NCI-H524 (cell line): ENCODE measurements around the gene B3GAT3.
"Not testable (repeated sequence)": the region's sequence is repeated elsewhere in the genome, so short reads cannot be mapped to it uniquely, and the experiment has no call there.

Source experiments
- DNase-seq, 2 experiments: peaks; one replicate each; lab custom pipeline; 2025; lab: John Stamatoyannopoulos, UW

B3GAT3 gene

DNA sequence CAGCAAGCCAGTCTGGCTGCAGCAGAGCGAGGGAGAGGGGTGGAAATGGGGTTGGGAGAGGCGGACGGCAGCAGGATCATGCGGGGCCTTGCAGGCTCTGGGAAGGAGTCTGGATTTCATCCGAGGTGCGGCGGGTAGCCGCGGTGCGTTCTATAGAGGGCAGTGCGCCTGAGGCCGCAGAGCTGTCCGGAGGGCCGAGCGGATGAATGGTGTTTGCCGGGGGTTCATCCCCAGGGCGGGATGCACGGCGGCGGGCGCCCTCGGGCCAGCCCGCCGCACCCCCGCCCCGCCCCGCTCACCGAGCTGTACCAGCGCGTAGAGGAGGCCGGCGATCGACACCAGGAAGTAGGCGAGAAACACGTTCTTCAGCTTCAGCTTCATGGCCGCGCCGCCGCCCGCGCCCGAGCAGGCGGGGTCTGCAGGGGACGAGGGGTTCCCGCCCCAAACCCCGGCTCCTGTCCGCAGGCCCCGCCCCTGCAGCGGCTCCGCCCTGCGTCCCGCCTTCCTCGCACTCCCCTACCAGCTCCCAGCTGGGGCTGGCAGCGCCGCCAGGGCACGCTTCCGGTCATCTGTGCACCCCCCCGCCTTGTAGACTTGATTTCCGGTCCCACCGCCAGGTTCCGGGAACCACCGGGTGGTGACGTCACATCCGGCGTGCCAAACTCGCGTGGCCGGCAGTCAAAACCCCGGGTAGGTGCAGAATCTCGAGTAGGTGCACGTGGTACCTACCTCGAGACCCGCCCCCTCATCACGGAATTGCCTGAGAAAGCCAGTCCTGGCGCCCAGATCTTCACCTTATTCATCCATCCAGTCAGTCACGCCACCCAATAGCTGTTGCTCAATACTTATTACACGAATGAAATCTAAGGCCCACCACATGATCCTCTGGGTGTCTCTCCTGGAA is at the start of gene B3GAT3:
Gene B3GAT3, minus strand, starts transcription at position 420 of the 904 bp plus-strand sequence. Its CDS starts 39 bp downstream, at position 381.
- peak; percentile 95 to 98 for DNase-seq

DNA sequence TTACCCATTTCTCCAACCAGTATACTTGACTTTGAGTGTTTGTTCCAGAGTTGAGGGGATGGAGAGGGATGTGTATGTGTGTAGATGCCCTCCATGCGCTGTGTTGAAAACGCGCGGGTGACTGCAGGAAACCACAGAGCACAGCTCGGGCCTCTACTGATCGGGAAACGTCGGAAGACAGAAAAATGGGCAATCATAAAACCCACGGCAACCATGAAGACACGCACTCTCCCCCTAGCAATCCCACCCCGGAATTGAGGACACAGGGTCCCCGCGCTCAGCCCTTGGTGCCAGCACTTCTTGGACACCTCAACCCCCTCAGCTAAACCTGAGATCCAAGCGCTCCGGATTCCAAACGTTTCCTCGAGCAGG is 49.4 kb upstream of the B3GAT3 start:
- no peak for DNase-seq

DNA sequence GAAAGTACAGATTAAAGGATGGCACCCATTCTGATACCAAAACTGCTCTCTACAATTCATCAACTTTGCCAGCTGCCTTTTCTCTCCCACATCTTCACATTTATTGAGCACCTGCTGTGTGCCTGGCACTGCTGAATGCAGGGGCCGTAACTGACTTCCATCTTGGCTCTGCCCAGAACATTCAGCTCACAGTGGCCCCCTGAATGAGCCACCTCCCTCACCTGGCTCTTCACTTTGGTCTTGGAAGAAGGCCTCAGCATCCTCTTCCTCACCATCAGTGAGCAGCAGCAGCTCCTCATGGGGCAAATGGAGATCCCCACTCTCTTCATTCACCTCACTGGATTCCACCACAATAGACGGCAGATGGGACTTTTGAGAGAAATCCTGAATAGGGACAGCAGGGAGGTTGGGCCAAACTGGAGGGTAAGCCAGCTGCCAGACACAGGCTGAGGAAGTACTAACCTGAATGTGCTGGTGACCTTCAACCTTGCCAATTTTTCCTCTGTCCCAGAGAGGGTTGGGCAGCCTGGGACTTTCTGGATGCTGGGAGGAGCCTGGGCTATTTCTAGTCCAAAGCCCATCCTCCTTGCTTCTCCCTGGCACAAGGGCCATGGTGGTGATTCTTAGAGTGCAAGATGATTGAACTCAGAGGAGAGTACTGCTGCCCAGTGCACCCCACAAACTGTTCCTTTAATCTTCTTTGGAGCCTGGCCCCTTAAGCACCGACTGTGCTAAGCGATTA is 47.8 kb upstream of the B3GAT3 start:
- peak in 1 of 2 experiments; percentile 55 for DNase-seq

DNA sequence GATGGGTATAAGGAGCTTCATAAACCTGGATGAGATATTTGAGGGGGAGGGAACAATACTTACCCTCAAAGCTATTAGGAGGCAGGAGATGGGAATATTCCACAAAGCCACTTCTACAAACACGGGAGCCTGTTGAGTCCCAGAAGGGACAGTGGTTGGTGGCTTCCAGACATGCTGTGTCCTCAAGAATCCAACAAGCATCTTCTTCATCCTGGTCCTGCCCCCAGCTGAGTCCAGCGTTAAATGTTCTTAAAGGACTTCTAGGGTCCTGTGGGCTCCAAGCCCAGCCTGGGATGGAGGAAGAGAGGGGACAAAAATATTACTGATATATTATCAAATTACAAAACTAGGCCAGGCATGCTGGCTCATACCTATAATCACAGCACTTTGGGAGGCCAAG is 45.7 kb upstream of the B3GAT3 start:
- DNase-seq = no peak

DNA sequence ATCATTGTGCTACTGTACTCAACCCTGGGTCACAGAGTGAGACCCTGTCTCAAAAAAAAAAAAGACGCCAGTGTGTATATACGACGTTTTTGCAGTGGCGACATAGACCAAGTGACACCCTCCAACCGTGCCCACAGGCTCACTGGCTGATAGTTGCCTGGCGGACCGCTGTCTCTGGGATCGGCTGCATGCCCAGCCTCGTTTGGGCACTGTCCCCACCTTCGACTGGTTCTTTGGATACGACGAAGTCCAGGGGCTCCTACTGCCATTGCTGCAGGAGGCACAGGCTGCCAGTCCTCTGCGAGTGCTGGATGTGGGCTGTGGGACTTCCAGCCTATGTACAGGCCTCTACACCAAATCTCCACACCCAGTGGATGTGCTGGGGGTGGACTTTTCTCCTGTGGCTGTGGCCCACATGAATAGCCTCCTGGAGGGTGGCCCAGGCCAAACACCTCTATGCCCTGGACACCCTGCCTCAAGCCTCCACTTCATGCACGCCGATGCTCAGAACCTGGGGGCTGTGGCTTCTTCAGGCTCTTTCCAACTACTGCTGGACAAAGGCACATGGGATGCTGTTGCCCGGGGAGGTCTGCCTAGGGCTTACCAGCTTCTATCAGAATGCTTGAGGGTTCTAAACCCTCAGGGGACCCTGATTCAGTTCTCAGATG is 44.6 kb upstream of the B3GAT3 start:
- DNase-seq = no peak

DNA sequence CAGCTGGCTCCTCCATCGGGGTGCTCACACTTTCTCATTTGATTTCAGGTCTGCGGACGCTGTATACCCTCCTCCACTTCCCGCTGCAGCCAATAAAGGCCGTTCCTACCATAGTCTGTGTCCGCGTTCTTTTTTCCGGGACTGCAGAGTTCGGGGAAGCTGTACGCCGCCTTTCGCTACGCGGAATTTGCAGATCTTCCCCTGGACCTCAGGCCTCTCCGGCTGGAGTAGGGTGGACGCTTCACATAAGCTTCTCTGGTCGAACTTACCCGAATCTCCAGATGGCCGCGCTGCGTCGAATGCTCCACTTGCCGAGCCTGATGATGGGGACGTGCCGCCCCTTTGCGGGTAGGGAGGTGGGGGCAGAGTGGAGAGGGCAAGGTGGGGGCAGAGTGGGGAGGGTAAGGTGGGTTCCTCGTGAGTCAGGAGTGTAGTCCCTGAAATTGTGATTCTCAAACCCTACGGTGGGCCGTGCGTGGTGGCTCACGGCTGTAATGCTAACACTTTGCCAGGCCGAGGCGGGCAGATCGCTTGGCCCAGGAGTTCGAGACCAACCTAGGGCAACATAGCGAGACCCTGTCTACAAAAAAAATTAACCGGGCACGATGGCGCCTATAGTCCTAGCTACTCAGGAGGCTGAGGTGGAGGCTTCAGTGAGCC is 43.9 kb upstream of the B3GAT3 start:
- DNase-seq = peak; percentile 23 to 45

DNA sequence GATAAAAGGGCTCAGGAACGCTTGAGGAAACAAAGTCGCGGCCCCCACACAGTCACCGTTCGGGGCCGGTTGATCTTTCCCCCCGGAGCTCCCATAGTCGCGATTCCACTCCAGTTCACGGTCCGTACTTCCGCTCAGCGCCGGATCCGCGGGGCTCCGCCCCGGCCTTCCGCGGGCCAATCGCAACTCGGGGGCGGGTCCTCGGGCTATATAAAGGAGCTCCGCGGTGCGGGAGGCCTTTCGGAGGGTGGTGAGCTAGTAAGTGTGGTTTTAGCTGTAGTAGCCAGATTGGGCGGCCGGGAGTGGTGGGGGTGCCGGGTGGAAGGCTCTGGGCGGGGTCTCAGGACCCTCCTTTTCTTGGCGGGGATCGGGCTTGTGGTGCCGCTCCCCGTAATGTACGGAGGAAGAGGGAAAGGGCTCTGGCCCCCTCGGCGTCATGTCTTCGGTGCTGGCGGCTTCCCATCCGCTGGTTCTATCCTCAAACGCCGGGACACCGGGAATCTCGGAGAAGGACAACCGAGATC is 43.4 kb upstream of the B3GAT3 start, which contains the start of the genes C11orf98 and CSKMT:
Gene C11orf98, minus strand, starts transcription at position 136 of the 524 bp plus-strand sequence. Its CDS starts 41 bp downstream, at position 95.
Gene CSKMT, plus strand, starts transcription at position 238 of the 524 bp plus-strand sequence. CDS start 568 bp downstream, outside the sequence.
- DNase-seq = peak; percentile 75 to 91

DNA sequence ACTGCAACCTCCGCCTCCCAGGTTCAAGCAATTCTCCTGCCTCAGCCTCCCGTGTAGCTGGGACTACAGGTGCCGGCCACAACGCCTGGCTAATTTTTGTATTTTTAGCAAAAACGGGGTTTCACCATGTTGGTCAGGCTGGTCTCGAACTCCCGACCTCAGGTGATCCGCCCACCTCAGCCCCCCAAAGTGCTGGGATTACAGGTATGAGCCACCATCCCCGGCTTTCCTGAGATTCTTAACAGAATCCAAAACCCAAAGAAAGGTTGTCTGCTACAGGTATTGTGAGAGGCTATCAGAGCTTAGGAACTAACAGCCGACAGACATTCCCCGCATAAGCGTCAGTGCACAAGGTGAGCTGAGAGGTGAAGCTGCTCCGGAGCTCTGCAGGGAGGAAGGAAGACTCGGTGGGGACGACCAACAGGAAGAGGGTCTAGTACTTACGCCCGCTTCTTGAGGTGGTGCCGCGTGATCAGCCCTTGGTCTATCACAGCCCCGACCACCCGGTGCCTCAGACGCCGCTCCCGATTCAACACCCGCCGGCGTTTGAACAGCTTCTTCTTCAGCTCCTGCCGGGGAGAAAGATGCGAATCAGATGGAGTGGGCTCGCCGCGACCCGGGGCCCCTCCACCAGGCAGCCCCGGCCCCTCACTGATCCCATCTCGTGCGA is 42.8 kb upstream of the B3GAT3 start:
- peak; percentile 33 to 68 for DNase-seq

DNA sequence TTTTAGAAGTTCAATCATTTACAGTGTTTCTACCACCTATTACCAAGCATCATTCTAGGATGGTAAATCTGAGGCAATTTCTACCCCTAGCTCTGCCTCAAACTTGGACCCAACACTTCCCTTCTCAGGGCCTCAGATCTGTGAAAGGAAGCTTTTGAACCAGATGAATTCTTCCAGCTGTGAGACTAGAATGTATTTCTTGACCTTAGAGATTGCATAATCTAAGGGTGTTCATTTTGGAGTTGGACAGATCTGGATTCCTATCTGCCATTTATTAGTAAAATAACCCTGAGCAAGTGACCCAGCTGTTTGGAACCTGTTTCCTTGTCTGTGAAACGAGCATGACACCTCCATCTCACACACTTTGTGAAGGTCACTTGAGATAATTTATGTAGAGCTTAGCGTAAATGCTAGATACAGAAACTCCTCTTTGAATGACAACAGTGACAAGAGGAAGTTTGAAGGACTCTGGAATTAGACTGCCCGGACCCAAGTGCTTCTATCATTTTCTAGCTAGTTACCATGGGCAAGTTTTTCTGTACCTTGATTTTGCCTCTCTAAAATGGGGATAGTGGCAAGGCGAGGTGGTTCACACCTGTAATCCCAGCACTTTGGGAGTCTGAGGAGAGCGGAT is 35.1 kb upstream of the B3GAT3 start:
- DNase-seq = no peak

DNA sequence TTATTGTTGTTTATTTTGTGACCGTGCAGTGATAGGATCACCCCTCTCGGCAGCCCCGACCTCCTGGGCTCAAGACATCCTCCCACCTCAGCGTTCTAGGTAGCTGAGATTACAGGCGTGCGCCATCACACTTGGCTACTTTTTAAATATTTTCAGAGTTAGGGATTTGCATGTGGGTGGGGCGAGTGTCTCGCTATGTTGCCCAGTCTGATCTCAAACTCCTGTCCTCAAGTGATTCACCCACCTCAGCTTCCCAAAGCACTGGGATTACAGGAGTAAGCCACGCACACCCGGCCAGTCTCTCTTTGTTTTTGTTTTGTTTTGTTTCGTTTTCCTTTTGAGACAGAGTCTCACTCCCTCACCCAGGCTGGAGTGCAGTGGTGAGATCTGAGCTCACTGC is 32.5 kb upstream of the B3GAT3 start:
- no peak for DNase-seq

DNA sequence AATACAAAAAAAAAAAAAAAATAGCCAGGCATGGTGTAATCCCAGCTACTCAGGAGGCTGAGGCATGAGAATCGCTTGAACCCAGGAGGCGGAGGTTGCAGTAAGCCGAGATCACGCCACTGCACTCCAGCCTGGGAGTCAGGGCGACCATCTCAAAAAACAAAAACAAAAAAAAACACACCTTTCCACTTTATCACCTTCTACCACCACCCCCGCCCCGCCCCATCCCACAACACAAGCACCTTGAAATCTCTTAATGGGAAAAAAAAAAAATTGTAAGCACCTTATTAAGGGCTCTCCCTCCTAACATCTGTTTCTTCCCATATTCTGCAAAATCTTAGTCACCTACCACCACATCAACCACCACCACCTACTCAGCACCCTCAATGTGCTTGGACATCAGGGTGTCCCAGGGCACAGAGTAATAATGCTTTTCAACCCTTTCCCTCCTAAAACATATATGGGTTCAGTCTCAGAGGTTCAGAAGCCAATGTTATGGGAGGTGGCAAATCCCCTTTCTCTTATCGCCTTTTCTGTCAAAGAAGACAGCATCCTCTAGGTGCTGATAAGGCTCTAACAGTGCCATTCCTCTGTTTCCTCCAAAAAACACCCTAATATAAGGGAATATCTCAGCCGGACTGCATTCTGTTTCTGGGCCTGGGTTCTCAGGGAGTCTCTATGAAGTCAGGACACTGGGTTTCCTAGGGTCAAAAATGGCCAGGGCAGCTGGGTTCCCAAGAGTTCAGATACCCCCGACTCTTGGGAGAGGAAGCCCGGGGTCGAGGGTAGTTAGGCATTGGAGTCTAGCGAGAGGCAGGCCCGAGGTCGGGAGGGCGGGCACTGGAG is 30.6 kb upstream of the B3GAT3 start:
- no peak for DNase-seq

DNA sequence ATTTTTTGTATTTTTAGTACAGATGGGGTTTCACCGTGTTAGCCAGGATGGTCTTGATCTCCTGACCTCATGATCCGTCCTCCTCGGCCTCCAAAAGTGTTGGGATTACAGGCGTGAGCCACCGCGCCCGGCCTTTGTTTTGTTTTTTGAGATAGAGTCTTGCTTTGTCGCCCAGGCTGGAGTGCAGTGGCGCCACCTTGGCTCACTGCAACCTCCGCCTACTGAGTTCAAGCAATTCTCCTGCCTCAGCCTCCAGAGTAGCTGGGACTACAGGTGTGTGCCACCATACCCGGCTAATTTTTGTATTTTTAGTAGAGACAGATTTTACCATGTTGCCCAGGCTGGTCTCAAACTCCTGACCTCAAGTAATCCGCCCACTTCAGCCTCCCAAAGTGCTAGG is 28.5 kb upstream of the B3GAT3 start:
- DNase-seq = not testable (repeated sequence)

DNA sequence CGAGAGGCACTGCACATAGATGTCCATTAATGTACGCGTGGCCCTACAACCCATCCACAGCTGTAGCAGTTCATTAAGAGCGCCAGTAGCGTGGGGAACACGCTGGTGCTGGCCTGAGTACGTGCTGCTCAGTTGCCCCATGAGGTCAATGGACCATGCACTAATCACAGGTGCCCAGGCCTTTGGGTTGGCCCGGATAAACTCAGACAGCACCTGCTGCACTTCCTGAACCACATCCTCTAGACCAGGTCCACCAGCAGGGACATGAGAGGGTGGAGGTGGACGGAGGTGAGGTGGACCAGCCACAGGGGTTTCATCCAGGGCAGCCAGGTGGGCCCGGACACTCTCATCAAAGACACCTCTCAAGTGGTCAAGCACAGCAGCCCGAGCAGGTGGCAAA is 27.7 kb upstream of the B3GAT3 start:
- no peak for DNase-seq

DNA sequence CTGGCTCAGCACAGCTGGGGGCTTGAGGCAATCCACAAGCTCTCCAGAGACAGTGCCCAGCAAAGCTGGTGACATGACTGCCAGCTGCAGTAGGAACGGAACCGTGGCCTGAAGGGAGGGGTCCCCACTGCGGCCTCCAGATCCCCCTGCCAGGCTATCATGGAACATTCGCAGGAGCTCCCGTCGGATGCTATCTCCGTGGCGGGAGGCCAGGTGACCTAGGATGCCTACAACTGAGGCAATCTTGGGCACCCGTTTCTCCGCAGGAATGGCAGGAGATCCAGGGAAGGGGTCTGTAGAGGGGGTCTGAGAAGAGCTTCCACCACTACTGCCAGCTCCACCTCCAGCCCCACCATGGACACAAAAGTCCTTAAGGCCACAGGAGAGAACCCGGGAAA is 27.2 kb upstream of the B3GAT3 start:
- DNase-seq = no peak

DNA sequence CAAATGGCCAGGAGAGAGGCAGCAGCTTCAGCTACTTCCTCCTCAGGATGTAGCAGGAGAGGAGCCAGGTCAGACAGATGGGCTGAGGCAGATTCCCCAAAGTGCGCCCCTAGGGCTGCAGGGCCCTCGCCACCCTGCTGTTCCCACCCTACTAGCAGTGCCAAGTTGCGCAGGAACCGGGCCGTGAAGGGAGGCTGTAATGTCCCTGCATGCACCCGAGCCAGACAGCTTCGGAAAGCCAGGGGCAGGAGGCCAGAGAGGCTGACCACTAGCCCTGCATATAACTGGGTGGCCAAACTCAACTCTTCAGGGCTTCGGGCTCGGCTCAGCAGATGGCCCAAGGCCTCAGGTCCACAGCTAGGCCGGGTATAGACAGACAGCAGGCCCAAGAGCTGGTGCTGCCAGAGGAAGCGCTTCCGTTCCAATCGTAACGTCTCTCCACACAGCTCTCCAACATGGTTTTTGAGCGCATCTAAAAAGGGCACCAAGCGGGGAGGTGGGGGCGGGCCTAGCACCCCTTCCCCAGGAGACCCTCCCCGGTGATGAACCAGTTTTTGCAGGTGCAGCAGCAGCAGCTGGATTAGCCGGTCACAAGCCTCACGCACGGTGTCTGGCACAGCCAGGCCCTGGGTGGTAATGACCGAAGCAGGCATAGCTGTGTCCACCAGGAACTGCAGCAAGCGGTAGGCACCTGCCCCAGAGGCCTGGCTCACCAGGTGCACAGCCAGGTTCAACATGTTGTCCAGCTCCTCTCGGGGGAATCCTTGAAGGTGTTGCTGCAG is 26.6 kb upstream of the B3GAT3 start:
- no peak for DNase-seq

DNA sequence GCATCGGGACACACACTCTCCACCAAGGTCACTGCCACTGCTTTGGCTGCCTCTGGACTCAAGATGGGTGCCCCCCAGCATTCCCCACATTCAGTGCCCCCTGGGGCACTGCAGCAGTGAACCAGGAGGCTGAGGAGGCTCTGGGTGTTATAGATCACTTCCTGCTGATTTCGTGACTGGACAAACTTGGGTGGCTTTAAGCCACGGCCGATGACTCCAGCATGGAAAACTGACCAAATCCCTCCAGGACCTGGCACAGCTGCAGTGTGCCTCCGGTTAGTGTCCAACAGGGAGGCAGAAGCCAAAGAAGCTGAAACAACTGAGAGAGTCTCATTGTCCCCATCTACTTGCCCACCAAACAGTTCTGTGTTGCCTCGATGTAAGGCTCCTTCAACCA is 25.8 kb upstream of the B3GAT3 start:
- no peak for DNase-seq

DNA sequence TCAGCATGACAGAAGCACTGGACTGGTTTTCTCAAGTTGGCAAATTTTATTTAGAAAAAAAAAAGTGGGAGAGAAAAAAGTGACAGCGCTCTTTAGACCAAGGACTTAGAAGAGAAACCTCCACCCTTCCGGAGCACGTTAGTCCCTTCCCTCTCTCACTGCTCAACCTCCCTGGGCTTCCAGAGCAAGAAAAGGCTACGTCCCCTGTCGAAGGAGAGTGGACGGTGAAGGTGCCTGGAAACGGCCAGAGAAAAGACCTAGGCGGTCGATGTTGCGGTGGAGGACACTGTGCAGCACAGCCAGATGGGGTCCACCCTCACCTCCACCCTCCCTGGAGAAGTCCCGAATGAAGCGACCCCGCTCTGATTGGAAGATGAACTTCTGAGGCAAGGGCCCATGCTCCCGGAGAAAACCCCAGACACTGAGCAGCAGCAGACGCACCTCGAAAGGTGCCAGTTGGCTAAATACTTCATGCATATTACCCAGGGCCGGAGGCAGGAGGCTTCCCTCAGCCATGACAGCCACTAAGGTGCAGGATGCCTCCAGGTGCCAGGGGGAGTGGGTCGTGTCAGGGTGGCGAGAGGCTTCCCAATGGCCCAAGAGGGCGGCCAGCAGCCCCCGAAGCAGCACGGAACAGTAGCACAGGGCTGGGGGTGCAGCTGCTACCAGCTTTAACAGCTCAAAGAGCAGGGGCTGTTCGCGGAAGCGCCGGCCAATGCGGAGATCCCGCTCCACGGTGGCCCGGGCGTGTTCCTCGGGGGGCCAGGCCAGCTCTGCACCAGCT is 25.2 kb upstream of the B3GAT3 start:
- DNase-seq = no peak
